H1 (cell line): ENCODE results near the gene TXNIP. TPM values are rescaled to one million over a fixed set of nuclear protein-coding genes. Genes with fewer than 3 reads are reported as not detected.

Experiments used
- CTCF ChIA-PET: fragments of 300-600 bp; sonication (Branson Sonifier 250); formaldehyde crosslinking; loops from one replicate; lab custom pipeline; 2021; ENCODE audit not compliant: partially characterized antibody; lab: Charles Lee
- POLR2A ChIA-PET: fragments of 300-600 bp; sonication (Branson Sonifier 250); formaldehyde crosslinking; loops from one replicate; lab custom pipeline; 2021; ENCODE audit warnings: inconsistent platforms; ENCODE audit not compliant: partially characterized antibody; lab: Charles Lee
- DNase-seq, 2 experiments: peaks; one replicate each; pipeline versions ENCODE4 v3.0.0 to v3.0.0-alpha.2; 2010 to 2022; ENCODE audit warnings: low spot score in 2 of 2, low read depth in 1 of 2, mixed read lengths in 1 of 2
- FAIRE-seq: peaks from 2 replicates; lab custom pipeline; 2011; peaks lifted over from hg19 to GRCh38; lab: Jason Lieb, UNC
- H2AFZ ChIP-seq: 2 replicates; pipeline ENCODE4 v1.8.1; 2012; ENCODE audit warnings: low read length, inconsistent platforms
- H2AK5ac ChIP-seq: 2 replicates; pipeline ENCODE4 v1.6.1; 2013; ENCODE audit warnings: low read depth, low read length
- H2BK120ac ChIP-seq: replicated peaks from 2 replicates; pipeline ENCODE3; 2013; ENCODE audit warnings: low read depth, low read length, inconsistent platforms
- H2BK12ac ChIP-seq: 2 replicates; pipeline ENCODE4 v1.6.1; 2013; ENCODE audit warnings: low read depth, low read length
- H2BK15ac ChIP-seq: 2 replicates; pipeline ENCODE4 v1.6.1; 2013; ENCODE audit warnings: low read length
- H2BK20ac ChIP-seq: 2 replicates; pipeline ENCODE4 v1.6.1; 2013; ENCODE audit warnings: low read length
- H2BK5ac ChIP-seq: 2 replicates; pipeline ENCODE4 v1.6.1; 2013; ENCODE audit warnings: low read depth, low read length
- H3K14ac ChIP-seq: 2 replicates; pipeline ENCODE4 v1.6.1; 2013; ENCODE audit warnings: inconsistent platforms; ENCODE audit not compliant: insufficient read length
- H3K18ac ChIP-seq: 2 replicates; pipeline ENCODE4 v1.6.1; 2013; ENCODE audit warnings: low read length; ENCODE audit errors: extremely low read depth
- H3K23ac ChIP-seq: 2 replicates; pipeline ENCODE4 v1.6.1; 2013; ENCODE audit warnings: inconsistent platforms; ENCODE audit not compliant: insufficient read length
- H3K23me2 ChIP-seq: 2 replicates; pipeline ENCODE4 v1.6.1; 2013; ENCODE audit warnings: low read depth, low read length
- H3K27ac ChIP-seq: 2 replicates; pipeline ENCODE4 v1.6.1; 2011; ENCODE audit warnings: low read depth, low read length, inconsistent platforms
- H3K27me3 ChIP-seq, 4 experiments: replicated peaks in 1 of 4; 1 replicate in 1 of 4; 2 replicates in 3 of 4; pipeline versions ENCODE4 v1.6.1 to v1.8.1; 2011 to 2013; ENCODE audit warnings: low read length in 3 of 4, mild to moderate bottlenecking in 3 of 4, inconsistent platforms in 2 of 4, mixed read lengths in 2 of 4, moderate library complexity in 1 of 4; ENCODE audit not compliant: control insufficient read depth in 3 of 4, insufficient read depth in 3 of 4; ENCODE audit errors: extremely low read depth in 1 of 4
- H3K36me3 ChIP-seq, 4 experiments: 2 replicates each; pipeline versions ENCODE4 v1.6.1 to v1.8.1; 2011 to 2013; ENCODE audit warnings: mild to moderate bottlenecking in 4 of 4, low read length in 3 of 4, moderate library complexity in 2 of 4, control low read depth in 1 of 4, inconsistent platforms in 1 of 4; ENCODE audit not compliant: insufficient read depth in 4 of 4, control insufficient read depth in 2 of 4
- H3K4ac ChIP-seq: replicated peaks from 2 replicates; pipeline ENCODE3; 2013; ENCODE audit warnings: low read length, low read depth, mixed read lengths, inconsistent platforms; ENCODE audit not compliant: insufficient read length
- H3K4me1 ChIP-seq, 4 experiments: replicated peaks in 1 of 4; 1 replicate in 1 of 4; 2 replicates in 3 of 4; pipeline versions ENCODE4 v1.6.1 to v1.8.1; 2011 to 2013; ENCODE audit warnings: low read length in 3 of 4, inconsistent platforms in 2 of 4, mixed read lengths in 1 of 4; ENCODE audit not compliant: insufficient read depth in 4 of 4, control insufficient read depth in 3 of 4
- H3K4me2 ChIP-seq, 2 experiments: 2 replicates each; pipeline versions ENCODE4 v1.6.1 to v1.8.1; 2011 to 2013; ENCODE audit warnings: low read depth in 2 of 2, low read length in 2 of 2, control low read depth in 1 of 2, inconsistent platforms in 1 of 2, mild to moderate bottlenecking in 1 of 2; ENCODE audit not compliant: insufficient read depth in 1 of 2
- H3K4me3 ChIP-seq, 4 experiments: fragments of 200-600, 300-600 bp in 1 of 4; sonication (generic), shearing (Covaris generic), sonication (Bioruptor Twin) in 1 of 4; 2 replicates each; pipeline versions ENCODE4 v1.5.1 to v1.8.1; 2011 to 2016; ENCODE audit warnings: low read length in 4 of 4, low read depth in 3 of 4, control low read depth in 2 of 4, inconsistent platforms in 2 of 4, mild to moderate bottlenecking in 2 of 4, mixed read lengths in 1 of 4, moderate library complexity in 1 of 4; ENCODE audit not compliant: insufficient read depth in 2 of 4; ENCODE audit errors: extremely low read depth in 1 of 4
- H3K56ac ChIP-seq: replicated peaks from 2 replicates; pipeline ENCODE3; 2013; ENCODE audit warnings: low read depth, mild to moderate bottlenecking, mixed read lengths, low read length, inconsistent platforms; ENCODE audit not compliant: insufficient read length
- H3K79me1 ChIP-seq: 2 replicates; pipeline ENCODE4 v1.6.1; 2013; ENCODE audit warnings: low read depth, low read length, control low read depth
- H3K79me2 ChIP-seq, 2 experiments: 2 replicates each; pipeline versions ENCODE4 v1.6.1 to v1.8.1; 2012 to 2013; ENCODE audit warnings: low read length in 2 of 2, mild to moderate bottlenecking in 2 of 2, inconsistent platforms in 1 of 2; ENCODE audit not compliant: insufficient read depth in 2 of 2, control insufficient read depth in 1 of 2
- H3K9ac ChIP-seq, 4 experiments: replicated peaks in 1 of 4; 1 replicate in 1 of 4; 2 replicates in 3 of 4; pipeline versions ENCODE4 v1.6.1 to v1.8.1; 2011 to 2013; ENCODE audit warnings: low read depth in 3 of 4, low read length in 3 of 4, control low read depth in 2 of 4, mild to moderate bottlenecking in 2 of 4, moderate library complexity in 2 of 4, inconsistent platforms in 1 of 4; ENCODE audit errors: extremely low read depth in 1 of 4
- H3K9me3 ChIP-seq, 2 experiments: 2 replicates each; pipeline versions ENCODE4 v1.6.1 to v1.8.1; 2012 to 2013; ENCODE audit warnings: mild to moderate bottlenecking in 2 of 2, moderate library complexity in 2 of 2, control low read depth in 1 of 2, inconsistent platforms in 1 of 2, low read depth in 1 of 2, low read length in 1 of 2, mixed read lengths in 1 of 2; ENCODE audit not compliant: insufficient read depth in 2 of 2
- H4K20me1 ChIP-seq, 2 experiments: replicated peaks in 1 of 2; 2 replicates each; pipeline versions ENCODE3 to v1.8.1; 2011 to 2013; ENCODE audit warnings: inconsistent platforms in 2 of 2, low read length in 2 of 2, mild to moderate bottlenecking in 1 of 2; ENCODE audit not compliant: insufficient read depth in 2 of 2, control insufficient read depth in 1 of 2
- H4K5ac ChIP-seq: 2 replicates; pipeline ENCODE4 v1.6.1; 2013; ENCODE audit warnings: low read length, low read depth, mixed read lengths, inconsistent platforms; ENCODE audit not compliant: insufficient read length
- H4K8ac ChIP-seq: 2 replicates; pipeline ENCODE4 v1.8.0; 2013; ENCODE audit warnings: mild to moderate bottlenecking, moderate library complexity, low read length, inconsistent platforms; ENCODE audit not compliant: insufficient read depth; ENCODE audit errors: extremely low read depth
- H4K91ac ChIP-seq: replicated peaks from 2 replicates; pipeline ENCODE3; 2013; ENCODE audit warnings: low read length, mixed read lengths, inconsistent platforms; ENCODE audit not compliant: insufficient read length
- TBP ChIP-seq: IDR thresholded peaks from 2 replicates; pipeline ENCODE4 v1.6.1; 2011; ENCODE audit warnings: low read depth, low read length, improper control_type of control experiment
- WGBS, 2 experiments: shearing (Covaris generic) in 1 of 2; methylation state at CpG; one replicate each; pipeline versions ENCODE4 v1.1.6 to v1.1.7; 2013 to 2015; ENCODE audit warnings: low lambda C conversion rate in 2 of 2, mixed read lengths in 2 of 2, inconsistent platforms in 1 of 2, low coverage in 1 of 2, missing lambda C conversion rate in 1 of 2; ENCODE audit not compliant: insufficient replicate concordance in 2 of 2, insufficient coverage in 1 of 2, insufficient read length in 1 of 2; ENCODE audit errors: extremely low coverage in 1 of 2, missing lambda C conversion rate in 1 of 2; 5-methylcytosine and 5-hydroxymethylcytosine counted together
- polyA plus RNA-seq, 7 experiments: library from polyadenylated mRNA; depleted of rRNA in 3 of 7; stranded (reverse) in 5 of 7; unstranded in 2 of 7; fragments of >200 nt in 5 of 7; fragments of 200-250 nt in 2 of 7; gene quantifications; 1 replicate in 5 of 7; 2 replicates in 1 of 7; 4 replicates in 1 of 7; pipeline versions ENCODE4 v1.2.1 to v1.2.3, GENCODE V29; 2011 to 2013; ENCODE audit warnings: missing spikeins in 2 of 7, mixed read lengths in 2 of 7
- total RNA-seq: library from RNA; stranded (reverse); fragmentation: NEBNext Ultra II Directional; extraction: Animal tissue kit (Norgen Biotek cat#: 25700); gene quantifications from 2 replicates; pipeline ENCODE4 v1.2.1, GENCODE V29; 2021

The TXNIP gene
- total and polyA plus RNA-seq, 2 of the 8 experiments (the other 6 are each of a cell fraction or from before 2014, with no cell fraction given), result 12.3 to 56.8 TPM

DNA sequence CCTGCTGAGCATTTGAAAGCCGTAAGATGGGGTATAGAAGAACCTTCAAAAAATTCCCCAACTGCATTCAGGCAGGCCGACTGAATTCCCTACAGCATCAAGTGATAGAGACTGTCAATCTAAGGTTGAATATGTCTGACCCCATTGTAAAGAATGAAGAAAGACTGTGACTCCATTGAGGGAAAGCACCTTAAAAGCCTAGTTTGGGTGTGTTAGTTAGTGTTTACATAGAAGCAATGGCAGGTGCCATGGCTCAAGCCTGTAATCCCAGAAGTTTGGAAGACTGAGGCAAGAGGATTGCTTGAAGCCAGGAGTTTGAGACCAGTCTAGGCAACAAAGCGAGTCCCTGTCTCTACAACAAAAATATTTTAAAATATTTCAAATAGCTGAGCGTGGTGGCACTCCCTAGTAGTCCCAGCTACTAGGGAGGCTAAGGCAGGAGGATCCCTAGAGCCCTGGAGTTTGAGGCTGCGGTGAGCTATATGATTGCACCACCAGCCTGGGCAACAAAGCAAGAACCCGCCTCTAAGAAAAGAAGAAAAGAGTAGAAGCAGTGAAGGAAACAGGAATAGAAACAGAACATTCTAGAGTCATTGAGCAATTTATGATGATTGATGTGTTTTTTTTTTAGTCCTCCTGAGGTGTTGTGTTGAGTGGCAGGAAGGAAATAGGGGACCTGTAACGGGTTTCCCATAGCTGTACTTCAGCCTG lies 16.5 kb downstream of the TXNIP start:
- H2AFZ ChIP-seq, result no peak overlapping the region
- H3K23ac ChIP-seq, result no peak overlapping the region
- 65% methylated on average over 7 of the region's 7 CpGs; no CpG with 5 or more reads in 1 of the 2 experiments for WGBS, 2 experiments
- H3K27me3 ChIP-seq, result no peaks in the 10 kb centered on the region
- peak overlapping the region; percentile 68 for H3K27ac ChIP-seq
- ChIA-PET CTCF (interaction anchor here (0.6 to 8.7 kb wide), 15 partner anchors 11 to 244 kb away, joined by 3 to 152 read pairs (median 17); partner anchors contain the start of genes ANKRD34A, HJV, NUDT17 and PIAS3), POLR2A (interaction anchor here (0.6 to 13.7 kb wide), 9 partner anchors 13 to 72 kb away, joined by 3 to 218 read pairs (median 4); partner anchors contain the start of genes ANKRD34A, POLR3GL and TXNIP)
- peak overlapping the region; percentile 91; the same call in 1 of the 2 replicates for H2BK20ac ChIP-seq
- peaks cover 3% of the 10 kb centered on the region; the same call in 1 of the 2 replicates for H3K23me2 ChIP-seq
- peak overlapping the region; percentile 94; the same call in 1 of the 2 replicates for H2BK12ac ChIP-seq
- no peaks in the 10 kb centered on the region for H3K79me1 ChIP-seq
- no peak overlapping the region for H3K14ac ChIP-seq
- no peak overlapping the region for H4K5ac ChIP-seq
- H3K9me3 ChIP-seq, result no peaks in the 10 kb centered on the region
- DNase-seq, result no peak
- peak overlapping the region; percentile 36 for H4K91ac ChIP-seq
- H3K4me1 ChIP-seq, result peaks cover 4 to 18% (median 14%) of the 10 kb centered on the region in 4 experiments; a peak in 5 of 7 replicates
- no peak overlapping the region for H4K8ac ChIP-seq
- H3K4ac ChIP-seq, result no peak overlapping the region
- no peak overlapping the region for H2AK5ac ChIP-seq
- 0 out of 2 replicates have a peak overlapping the region, but pooled peaks have one; percentile 89 for H2BK15ac ChIP-seq
- H3K79me2 ChIP-seq, result no peaks in the 10 kb centered on the region
- no peak for FAIRE-seq
- H3K56ac ChIP-seq, result no peak overlapping the region
- H3K18ac ChIP-seq, result 0 out of 2 replicates have a peak overlapping the region, but pooled peaks have one; percentile 29
- no peaks in the 10 kb centered on the region for H4K20me1 ChIP-seq
- H3K9ac ChIP-seq, result no peak overlapping the region
- H3K36me3 ChIP-seq, result no peaks in the 10 kb centered on the region
- H2BK120ac ChIP-seq, result peak overlapping the region; percentile 7
- H3K4me2 ChIP-seq, result peak overlapping the region; percentile 62 to 72
- peak overlapping the region in 3 of 4 experiments; percentile 12 to 41 (median 14); a peak in 3 of 8 replicates for H3K4me3 ChIP-seq
- peak overlapping the region; percentile 89 for H2BK5ac ChIP-seq
- TF ChIP-seq TBP, result no peak
